Camera-type eye (tissue), 1 donor: ENCODE measurements around the gene CTNNBIP1. TPM values are rescaled to one million over a fixed set of nuclear protein-coding genes. Genes with fewer than 3 reads are reported as not detected.

Experiments
- total RNA-seq: library from RNA; depleted of rRNA; stranded (reverse); fragments of >200 nt; gene quantifications from one replicate; pipeline ENCODE4 v1.2.3, GENCODE V29; 2014

Gene CTNNBIP1, protein sequence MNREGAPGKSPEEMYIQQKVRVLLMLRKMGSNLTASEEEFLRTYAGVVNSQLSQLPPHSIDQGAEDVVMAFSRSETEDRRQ
- 46.5 TPM for total RNA-seq

DNA sequence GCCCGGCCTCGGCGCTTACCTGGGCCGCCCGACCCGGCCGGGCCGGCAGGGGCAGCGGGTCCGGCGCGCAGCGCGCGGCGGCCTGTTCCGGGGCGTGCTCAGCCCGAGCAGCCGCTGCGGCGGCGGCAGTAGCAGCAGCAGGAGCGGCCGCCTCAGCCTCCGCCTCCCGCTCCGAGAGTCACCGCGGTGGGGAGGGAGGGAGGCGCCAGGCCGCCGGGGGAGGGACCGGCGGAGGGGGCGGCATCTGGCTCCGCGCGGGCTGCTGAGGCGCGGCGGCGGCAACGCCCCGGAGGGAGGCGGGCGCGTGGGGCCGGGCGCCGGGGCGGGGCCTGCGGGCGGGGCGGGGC lies at the start of gene CTNNBIP1:
Gene CTNNBIP1, minus strand, starts transcription at position 194 of the 347 bp plus-strand sequence. CDS start 38,205 bp downstream, outside the sequence.

DNA sequence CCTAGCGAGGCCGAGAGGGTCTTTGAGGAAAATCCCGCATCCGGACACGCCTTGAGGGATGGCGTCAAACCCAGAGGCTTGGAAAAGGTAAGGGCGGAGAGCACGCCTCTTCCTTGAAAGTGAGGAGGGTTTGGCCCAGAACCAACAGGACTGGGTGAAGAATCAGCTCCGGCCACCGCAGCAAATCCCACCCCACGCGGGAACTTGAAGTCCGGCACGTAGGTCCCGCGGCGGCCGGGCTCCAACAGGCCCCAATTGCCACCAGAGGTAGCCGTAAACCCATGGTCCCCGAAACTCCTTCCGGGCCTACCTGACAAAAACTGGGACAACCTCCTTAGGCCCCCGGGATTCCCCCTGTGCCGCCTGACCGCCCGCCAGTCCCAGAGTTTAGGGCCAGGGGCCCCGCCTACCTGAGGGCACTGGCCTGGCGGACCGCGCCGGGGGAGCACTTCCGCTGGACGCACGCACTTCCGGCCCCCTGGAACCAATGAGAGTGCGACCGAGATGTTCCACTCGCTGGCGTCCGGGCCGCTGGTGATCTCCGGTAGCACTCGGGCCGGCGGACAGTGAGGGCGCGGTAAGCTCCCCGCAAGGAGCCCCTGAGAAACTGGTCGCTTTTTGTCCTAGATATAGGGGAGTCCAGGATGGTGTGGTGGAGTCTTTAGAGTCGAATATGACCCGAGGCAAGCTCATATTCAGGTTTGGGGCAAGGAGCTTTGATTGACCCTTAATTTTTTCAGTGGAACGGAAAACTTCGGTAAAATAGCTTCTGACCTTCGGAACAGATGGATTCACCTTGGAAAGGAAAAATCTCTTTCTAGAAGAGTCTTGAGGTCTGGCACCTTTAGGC lies 33.1 kb upstream of the CTNNBIP1 start, which contains the start of the genes LZIC and NMNAT1:
Gene LZIC, minus strand, starts transcription at position 453 of the 850 bp plus-strand sequence. CDS start 6,772 bp downstream, outside the sequence.
Gene NMNAT1, plus strand, starts transcription at position 537 of the 850 bp plus-strand sequence. CDS start 28,599 bp downstream, outside the sequence.

DNA sequence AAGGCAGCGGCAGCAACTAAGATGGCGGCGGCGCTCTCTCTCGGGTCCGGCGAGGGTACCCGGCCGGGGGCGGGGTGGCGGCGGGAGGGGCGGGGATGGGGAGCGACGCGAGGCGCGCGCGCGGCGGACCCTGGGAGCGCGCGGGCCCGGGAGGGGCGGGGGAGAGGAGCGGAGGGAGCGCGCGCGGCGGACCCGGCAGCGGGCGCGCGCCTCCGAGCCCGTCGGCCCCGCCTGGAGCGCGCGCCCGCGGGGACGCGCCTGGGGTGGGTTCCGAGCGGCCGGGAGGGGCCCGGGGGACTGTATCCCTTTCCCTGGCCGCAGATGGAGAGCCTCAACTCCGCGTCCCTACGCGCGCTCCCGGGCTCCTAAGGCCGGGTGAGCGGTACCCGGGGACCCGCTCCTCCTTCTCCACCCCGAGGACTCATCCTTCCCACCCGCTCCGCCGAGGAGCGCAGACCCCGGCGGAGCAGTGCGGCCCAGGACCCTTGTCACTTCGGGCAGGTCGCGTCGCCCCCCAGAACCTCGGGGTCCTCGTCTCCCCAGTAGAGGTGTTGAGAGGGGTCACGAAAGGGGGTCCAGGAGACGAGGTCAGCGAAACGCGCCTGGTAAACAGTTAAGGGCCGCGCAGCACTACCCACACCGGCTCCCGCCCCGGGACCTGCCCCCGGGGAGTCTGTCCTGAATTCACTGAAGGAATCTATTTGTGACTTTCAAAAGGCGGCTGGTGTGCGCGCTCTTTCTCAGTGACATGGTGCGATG lies 85.9 kb downstream of the CTNNBIP1 start, which contains the start of gene CLSTN1:
Gene CLSTN1, minus strand, starts transcription at position 23 of the 759 bp plus-strand sequence. CDS start 232 bp downstream, outside the sequence.

Other genes starting within 250 kb of the CTNNBIP1 start
- gene CLSTN1, start 86.3 kb downstream of the CTNNBIP1 start, total RNA-seq: 227 TPM
- gene LZIC, start 33.1 kb upstream of the CTNNBIP1 start, total RNA-seq: 66.9 TPM
- 10.8 TPM for gene NMNAT1, start 33.2 kb upstream of the CTNNBIP1 start, total RNA-seq
- 2.6 TPM for gene RBP7, start 87.0 kb upstream of the CTNNBIP1 start, total RNA-seq
- 71.1 TPM for gene UBE4B, start 122.7 kb upstream of the CTNNBIP1 start, total RNA-seq